Thymus (tissue), 11 donors: ENCODE data around the gene PLXNB2. TPM values are rescaled to one million over a fixed set of nuclear protein-coding genes. Genes with fewer than 3 reads are reported as not detected.

Source experiments
- DNase-seq, 9 donors: peaks; one replicate each; pipeline ENCODE4 v3.0.0-alpha.2; 2013; ENCODE audit warnings: low spot score in 9 of 9, low read depth in 6 of 9, missing footprints in 1 of 9
- H3K27ac ChIP-seq, 2 donors: one replicate each; pipeline ENCODE4 v1.5.1; 2013; ENCODE audit warnings: control low read depth in 1 of 2, low read depth in 1 of 2, low read length in 1 of 2, mild to moderate bottlenecking in 1 of 2, moderate library complexity in 1 of 2
- H3K27me3 ChIP-seq, 2 donors: one replicate each; pipeline ENCODE4 v1.5.1; 2013; ENCODE audit warnings: low read length in 1 of 2; ENCODE audit not compliant: control insufficient read depth in 2 of 2, insufficient read depth in 1 of 2
- H3K36me3 ChIP-seq, 2 donors: one replicate each; pipeline ENCODE4 v1.5.1; 2013; ENCODE audit warnings: low read length in 1 of 2, mild to moderate bottlenecking in 1 of 2, moderate library complexity in 1 of 2; ENCODE audit not compliant: control insufficient read depth in 2 of 2, insufficient read depth in 2 of 2
- H3K4me1 ChIP-seq, 2 donors: one replicate each; pipeline ENCODE4 v1.5.1; 2013; ENCODE audit warnings: low read length in 2 of 2; ENCODE audit not compliant: control insufficient read depth in 2 of 2, insufficient read depth in 2 of 2
- H3K4me3 ChIP-seq, 2 donors: one replicate each; pipeline ENCODE4 v1.5.1; 2013; ENCODE audit warnings: low read length in 2 of 2, control low read depth in 1 of 2, mild to moderate bottlenecking in 1 of 2
- H3K9me3 ChIP-seq, 2 donors: one replicate each; pipeline ENCODE4 v1.5.1; 2013; ENCODE audit warnings: low read length in 1 of 2, mild to moderate bottlenecking in 1 of 2; ENCODE audit not compliant: control insufficient read depth in 2 of 2, insufficient read depth in 1 of 2
- WGBS: extraction: QIAGEN DNeasy Blood & Tissue Kit; methylation state at CpG from one replicate; pipeline ENCODE4 v1.1.7; 2013; 5-methylcytosine and 5-hydroxymethylcytosine counted together
- polyA plus RNA-seq: library from polyadenylated mRNA; stranded (reverse); fragments of 200-250 nt; gene quantifications from one replicate; pipeline ENCODE4 v1.2.3, GENCODE V29; 2013
- total RNA-seq: library from RNA; stranded (reverse); fragments of 120-200 nt; gene quantifications from one replicate; pipeline ENCODE4 v1.2.4, GENCODE V29; 2013
- donor health status: healthy.

The PLXNB2 gene
- total and polyA plus RNA-seq, 2 donors = 13.1 to 53.2 TPM

DNA sequence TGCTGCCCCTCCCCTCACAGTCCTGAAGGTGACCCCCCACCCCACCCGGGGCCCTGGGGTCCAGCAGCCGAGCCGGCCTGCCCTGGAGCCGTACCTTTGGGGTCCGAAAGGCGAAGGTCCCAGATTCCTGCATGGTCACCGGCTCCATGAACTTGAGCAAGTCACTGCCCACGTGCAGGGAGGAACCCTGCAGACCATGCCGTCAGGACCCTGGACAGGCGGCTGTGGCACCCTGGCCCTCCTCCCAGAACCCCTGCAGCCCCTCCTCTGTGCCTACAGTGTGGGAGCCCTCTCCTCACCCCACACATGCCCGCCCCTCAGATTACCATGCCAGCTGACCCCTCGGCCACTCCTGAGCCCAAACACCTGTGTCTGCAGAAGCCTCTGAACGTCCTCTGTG lies 23.0 kb downstream of the PLXNB2 start:
- Histone ChIP-seq H3K9me3 (no peaks in the 10 kb centered on the region), H3K27ac (no peak overlapping the region), H3K27me3 (no peaks in the 10 kb centered on the region), H3K4me3 (no peak overlapping the region), H3K36me3 (no peaks in the 10 kb centered on the region), H3K4me1 (no peaks in the 10 kb centered on the region)
- DNase-seq = no peak
- WGBS = 94% methylated on average over 13 of the region's 13 CpGs

GRCh38 chr22:50283821-50284220 lies 23.6 kb downstream of the PLXNB2 start:
- no peak for DNase-seq
- no peak overlapping the region for H3K4me3 ChIP-seq

DNA sequence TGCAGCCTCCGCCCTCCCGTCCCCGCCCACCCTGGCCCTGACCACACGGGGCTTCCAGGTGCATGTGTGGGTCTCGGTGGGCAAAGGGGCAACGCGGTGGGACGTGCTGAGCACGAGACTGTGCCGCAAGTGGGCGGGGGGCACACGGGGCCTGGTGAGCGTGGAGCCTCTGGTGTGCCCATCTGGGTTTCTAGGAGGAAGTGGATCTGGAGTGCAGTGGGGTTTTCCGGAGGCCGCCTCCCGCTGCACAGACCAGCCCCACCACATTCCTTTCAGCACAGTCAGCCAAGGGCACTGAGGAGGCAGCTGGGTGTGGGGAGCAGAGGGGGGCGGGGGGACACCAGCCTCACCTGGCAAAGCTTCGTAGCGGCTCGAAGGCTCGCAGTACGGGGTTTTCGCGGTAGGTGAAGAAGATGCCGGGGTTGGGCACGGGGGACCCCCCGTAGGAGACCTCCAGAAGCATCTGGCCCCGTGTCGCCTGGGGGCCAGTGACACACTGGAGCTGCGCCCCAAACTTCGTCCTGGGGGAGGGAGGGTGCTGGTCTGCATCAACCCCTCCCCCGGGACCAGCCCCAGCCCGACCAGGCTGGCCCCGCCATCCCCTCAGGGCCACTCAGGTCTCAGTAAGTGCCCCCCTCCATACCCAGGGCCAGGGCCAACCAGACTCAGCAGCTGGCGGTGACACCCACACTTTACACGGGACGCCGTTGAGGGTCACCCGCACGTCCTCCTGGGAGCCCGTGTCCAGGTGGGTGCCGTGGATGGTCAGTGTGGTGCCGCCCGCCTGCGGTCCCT lies 24.9 kb downstream of the PLXNB2 start:
- no peak for DNase-seq
- Histone ChIP-seq H3K27me3 (no peaks in the 10 kb centered on the region), H3K4me3 (no peak overlapping the region), H3K36me3 (no peaks in the 10 kb centered on the region), H3K27ac (no peak overlapping the region), H3K4me1 (no peaks in the 10 kb centered on the region), H3K9me3 (no peaks in the 10 kb centered on the region)
- WGBS = 90% methylated on average over 45 of the region's 45 CpGs

More at GRCh38 chr22:50283821-50284220, 23.6 kb downstream of the PLXNB2 start:
- Histone ChIP-seq H3K27ac (no peak overlapping the region), H3K27me3 (no peaks in the 10 kb centered on the region), H3K36me3 (no peaks in the 10 kb centered on the region), H3K9me3 (no peaks in the 10 kb centered on the region), H3K4me1 (no peaks in the 10 kb centered on the region)
- WGBS = 97% methylated on average over 30 of the region's 30 CpGs

DNA sequence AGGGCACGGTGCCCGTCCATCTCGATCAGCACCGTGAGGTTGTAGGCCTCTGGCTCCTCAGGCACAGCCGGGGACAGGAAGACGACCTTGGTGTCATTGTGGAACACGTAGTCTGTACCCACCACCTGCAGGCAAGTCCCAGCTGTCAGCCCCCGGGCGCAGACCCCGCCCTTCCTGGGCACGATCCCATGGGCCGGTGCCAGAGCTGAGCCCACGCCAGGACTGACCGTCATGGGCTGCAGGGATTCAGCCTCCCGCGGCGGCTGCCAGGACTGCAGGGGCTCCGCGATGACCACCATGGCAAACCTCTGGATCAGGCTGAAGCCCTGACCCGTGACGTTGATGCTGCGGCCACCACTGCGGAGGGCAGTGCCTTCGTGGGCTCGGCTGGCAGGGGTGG lies 25.5 kb downstream of the PLXNB2 start:
- WGBS = 94% methylated on average over 25 of the region's 25 CpGs
- H3K9me3 ChIP-seq = no peaks in the 10 kb centered on the region
- H3K27me3 ChIP-seq = no peaks in the 10 kb centered on the region
- no peaks in the 10 kb centered on the region for H3K36me3 ChIP-seq
- peak overlapping the region in 1 of 2 donors; percentile 9 for H3K27ac ChIP-seq
- no peak for DNase-seq
- no peak overlapping the region for H3K4me3 ChIP-seq
- no peaks in the 10 kb centered on the region for H3K4me1 ChIP-seq

DNA sequence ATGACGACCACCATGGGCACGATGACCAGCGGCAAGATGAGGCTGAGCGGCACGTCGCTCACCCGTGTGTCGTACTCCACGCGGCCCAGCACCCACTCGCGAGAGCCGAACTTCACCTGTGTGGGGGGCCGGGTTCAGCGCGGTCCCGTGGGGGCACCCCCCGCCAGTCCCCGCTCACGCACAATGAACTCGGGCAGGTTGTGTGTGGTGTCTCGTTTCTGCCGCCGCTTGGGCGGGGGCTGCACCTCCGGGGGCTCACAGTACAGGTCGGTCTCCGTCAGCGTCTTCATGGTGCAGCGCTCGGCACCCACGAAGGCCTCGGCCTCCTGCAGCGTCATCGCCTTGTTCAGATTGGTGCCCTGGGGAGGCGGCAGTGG lies 26.1 kb downstream of the PLXNB2 start:
- DNase-seq = no peak
- Histone ChIP-seq H3K4me3 (no peak overlapping the region), H3K36me3 (no peaks in the 10 kb centered on the region)

GRCh38 chr22:50280708-50281383 lies 26.6 kb downstream of the PLXNB2 start:
- H3K27ac ChIP-seq = no peak overlapping the region
- H3K36me3 ChIP-seq = no peaks in the 10 kb centered on the region
- H3K9me3 ChIP-seq = peaks cover under 1 to 8% of the 10 kb centered on the region in 2 donors
- no peak overlapping the region for H3K4me3 ChIP-seq
- no peaks in the 10 kb centered on the region for H3K27me3 ChIP-seq
- 97% methylated on average over 47 of the region's 47 CpGs for WGBS
- no peak for DNase-seq
- no peaks in the 10 kb centered on the region for H3K4me1 ChIP-seq

More for the DNA sequence above, 26.1 kb downstream of the PLXNB2 start:
- H3K27me3 ChIP-seq = no peaks in the 10 kb centered on the region
- 95% methylated on average over 36 of the region's 36 CpGs for WGBS
- no peak overlapping the region for H3K27ac ChIP-seq
- no peaks in the 10 kb centered on the region for H3K4me1 ChIP-seq
- peaks cover 0 to 2% of the 10 kb centered on the region in 2 donors for H3K9me3 ChIP-seq

- Histone ChIP-seq H3K27ac (no peak overlapping the region), H3K27me3 (no peaks in the 10 kb centered on the region), H3K4me1 (no peaks in the 10 kb centered on the region), H3K4me3 (no peak overlapping the region), H3K36me3 (no peaks in the 10 kb centered on the region), H3K9me3 (peaks cover 1 to 9% of the 10 kb centered on the region in 2 donors)
- 96% methylated on average over 38 of the region's 38 CpGs for WGBS
- DNase-seq = no peak
Observed at GRCh38 chr22:50280022-50280707, 27.3 kb downstream of the PLXNB2 start.

DNA sequence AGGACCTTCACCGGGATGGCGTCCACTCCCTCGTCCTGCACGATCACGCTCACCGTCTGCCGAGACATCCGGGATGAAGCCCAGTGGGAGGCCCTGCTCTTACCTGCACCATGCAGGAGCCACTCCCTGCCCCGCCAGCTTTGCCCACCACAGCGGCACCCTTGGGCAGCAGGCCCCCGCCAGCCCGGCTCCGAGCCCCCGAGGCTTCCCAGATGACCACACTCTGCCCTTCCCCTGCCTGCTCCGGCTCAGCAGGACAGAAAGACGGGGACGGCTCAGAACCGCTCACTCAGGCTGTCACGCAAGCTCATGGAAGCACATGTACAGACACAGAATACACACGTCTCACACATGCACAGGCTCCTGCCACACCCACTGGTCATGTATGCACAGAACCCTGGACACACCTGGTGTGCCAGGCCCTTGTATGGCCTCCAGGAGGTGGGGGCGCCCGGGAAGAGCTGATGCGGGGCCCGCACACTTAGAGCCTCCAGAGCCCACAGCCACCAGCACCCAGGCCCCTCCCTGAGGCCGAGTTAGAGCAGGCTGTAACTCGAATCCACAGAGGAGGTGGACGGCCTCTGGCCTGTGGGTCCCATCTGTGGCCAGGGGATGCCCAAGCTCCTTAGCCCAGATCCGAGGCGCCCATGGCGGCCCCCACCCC lies 28.4 kb downstream of the PLXNB2 start:
- Histone ChIP-seq H3K36me3 (no peaks in the 10 kb centered on the region), H3K4me1 (no peaks in the 10 kb centered on the region), H3K27ac (no peak overlapping the region), H3K27me3 (peaks cover 0 to 3% of the 10 kb centered on the region in 2 donors), H3K4me3 (no peak overlapping the region), H3K9me3 (peaks cover 1 to 9% of the 10 kb centered on the region in 2 donors)
- WGBS = 96% methylated on average over 30 of the region's 30 CpGs
- DNase-seq = no peak
